ENCODE data around the gene RNF5. TPM values are rescaled to one million over a fixed set of nuclear protein-coding genes. Genes with fewer than 3 reads are reported as not detected.

Gene RNF5
- total RNA-seq, 1 donor from 2014 or later: 57.9 TPM

- Histone ChIP-seq H3K9me3 (ENCODE audit: control insufficient read depth in 3 of 3, low read length in 3 of 3) (no peaks in the 10 kb centered on the region), H3K9ac (ENCODE audit: low read depth in 1 of 3, low read length in 3 of 3) (no peak overlapping the region), H3K27me3 (ENCODE audit: control insufficient read depth in 3 of 3, insufficient read depth in 3 of 3, low read length in 3 of 3) (no peaks in the 10 kb centered on the region), H3K4me3 (ENCODE audit: low read length in 3 of 3) (no peak overlapping the region), H3K27ac (ENCODE audit: low read depth, low read length) (no peak overlapping the region), H3K4me1 (ENCODE audit: control insufficient read depth in 3 of 3, insufficient read depth in 3 of 3, low read length in 3 of 3) (peaks cover 0 to 5% (median 0%) of the 10 kb centered on the region in 3 donors), H3K36me3 (ENCODE audit: control insufficient read depth in 3 of 3, insufficient read depth in 3 of 3, low read length in 3 of 3) (peaks cover 43 to 68% (median 45%) of the 10 kb centered on the region in 3 donors)
Measured at GRCh38 chr6:32166411-32167061, 11.7 kb upstream of the RNF5 start.

- peaks cover 0 to 5% (median 0%) of the 10 kb centered on the region in 3 donors for H3K4me1 ChIP-seq (ENCODE audit: control insufficient read depth in 3 of 3, insufficient read depth in 3 of 3, low read length in 3 of 3)
- H3K36me3 ChIP-seq (ENCODE audit: control insufficient read depth in 3 of 3, insufficient read depth in 3 of 3, low read length in 3 of 3): peaks cover 43 to 68% (median 44%) of the 10 kb centered on the region in 3 donors
- H3K27ac ChIP-seq (ENCODE audit: low read depth, low read length): no peak overlapping the region
Measured at GRCh38 chr6:32167154-32167760, 10.9 kb upstream of the RNF5 start.

GRCh38 chr6:32167761-32168262 is 10.4 kb upstream of the RNF5 start:
- Histone ChIP-seq H3K36me3 (ENCODE audit: control insufficient read depth in 3 of 3, insufficient read depth in 3 of 3, low read length in 3 of 3) (peaks cover 40 to 62% (median 43%) of the 10 kb centered on the region in 3 donors), H3K9ac (ENCODE audit: low read depth in 1 of 3, low read length in 3 of 3) (no peak overlapping the region), H3K27ac (ENCODE audit: low read depth, low read length) (no peak overlapping the region), H3K4me3 (ENCODE audit: low read length in 3 of 3) (no peak overlapping the region), H3K4me1 (ENCODE audit: control insufficient read depth in 3 of 3, insufficient read depth in 3 of 3, low read length in 3 of 3) (peaks cover 0 to under 1% (median 0%) of the 10 kb centered on the region in 3 donors), H3K27me3 (ENCODE audit: control insufficient read depth in 3 of 3, insufficient read depth in 3 of 3, low read length in 3 of 3) (no peaks in the 10 kb centered on the region), H3K9me3 (ENCODE audit: control insufficient read depth in 3 of 3, low read length in 3 of 3) (no peaks in the 10 kb centered on the region)

More at GRCh38 chr6:32167154-32167760, 10.9 kb upstream of the RNF5 start:
- no peak overlapping the region for H3K9ac ChIP-seq (ENCODE audit: low read depth in 1 of 3, low read length in 3 of 3)
- H3K27me3 ChIP-seq (ENCODE audit: control insufficient read depth in 3 of 3, insufficient read depth in 3 of 3, low read length in 3 of 3): no peaks in the 10 kb centered on the region
- H3K4me3 ChIP-seq (ENCODE audit: low read length in 3 of 3): no peak overlapping the region
- H3K9me3 ChIP-seq (ENCODE audit: control insufficient read depth in 3 of 3, low read length in 3 of 3): no peaks in the 10 kb centered on the region

- no peak overlapping the region for H3K27ac ChIP-seq (ENCODE audit: low read depth, low read length)
- H3K27me3 ChIP-seq (ENCODE audit: control insufficient read depth in 3 of 3, insufficient read depth in 3 of 3, low read length in 3 of 3): no peaks in the 10 kb centered on the region
- peaks cover 36 to 58% (median 43%) of the 10 kb centered on the region in 3 donors for H3K36me3 ChIP-seq (ENCODE audit: control insufficient read depth in 3 of 3, insufficient read depth in 3 of 3, low read length in 3 of 3)
- peaks cover 0 to 6% (median 0%) of the 10 kb centered on the region in 3 donors for H3K4me1 ChIP-seq (ENCODE audit: control insufficient read depth in 3 of 3, insufficient read depth in 3 of 3, low read length in 3 of 3)
- H3K9me3 ChIP-seq (ENCODE audit: control insufficient read depth in 3 of 3, low read length in 3 of 3): no peaks in the 10 kb centered on the region
- no peak overlapping the region for H3K4me3 ChIP-seq (ENCODE audit: low read length in 3 of 3)
- H3K9ac ChIP-seq (ENCODE audit: low read depth in 1 of 3, low read length in 3 of 3): no peak overlapping the region
Measured at GRCh38 chr6:32168350-32168749, 9.9 kb upstream of the RNF5 start.

- no peak overlapping the region for H3K9ac ChIP-seq (ENCODE audit: low read depth in 1 of 3, low read length in 3 of 3)
- H3K27me3 ChIP-seq (ENCODE audit: control insufficient read depth in 3 of 3, insufficient read depth in 3 of 3, low read length in 3 of 3): no peaks in the 10 kb centered on the region
- no peak overlapping the region for H3K4me3 ChIP-seq (ENCODE audit: low read length in 3 of 3)
- no peaks in the 10 kb centered on the region for H3K9me3 ChIP-seq (ENCODE audit: control insufficient read depth in 3 of 3, low read length in 3 of 3)
- peaks cover 36 to 57% (median 43%) of the 10 kb centered on the region in 3 donors for H3K36me3 ChIP-seq (ENCODE audit: control insufficient read depth in 3 of 3, insufficient read depth in 3 of 3, low read length in 3 of 3)
- H3K27ac ChIP-seq (ENCODE audit: low read depth, low read length): no peak overlapping the region
- H3K4me1 ChIP-seq (ENCODE audit: control insufficient read depth in 3 of 3, insufficient read depth in 3 of 3, low read length in 3 of 3): peaks cover 0 to 7% (median 0%) of the 10 kb centered on the region in 3 donors
Measured at GRCh38 chr6:32168807-32169591, 9.2 kb upstream of the RNF5 start.

GRCh38 chr6:32170294-32170693 is 7.9 kb upstream of the RNF5 start:
- Histone ChIP-seq H3K36me3 (ENCODE audit: control insufficient read depth in 3 of 3, insufficient read depth in 3 of 3, low read length in 3 of 3) (peaks cover 36 to 55% (median 43%) of the 10 kb centered on the region in 3 donors), H3K27me3 (ENCODE audit: control insufficient read depth in 3 of 3, insufficient read depth in 3 of 3, low read length in 3 of 3) (no peaks in the 10 kb centered on the region), H3K27ac (ENCODE audit: low read depth, low read length) (no peak overlapping the region), H3K4me3 (ENCODE audit: low read length in 3 of 3) (no peak overlapping the region), H3K9ac (ENCODE audit: low read depth in 1 of 3, low read length in 3 of 3) (no peak overlapping the region), H3K9me3 (ENCODE audit: control insufficient read depth in 3 of 3, low read length in 3 of 3) (no peaks in the 10 kb centered on the region), H3K4me1 (ENCODE audit: control insufficient read depth in 3 of 3, insufficient read depth in 3 of 3, low read length in 3 of 3) (peaks cover 7 to 20% (median 9%) of the 10 kb centered on the region in 3 donors)

- Histone ChIP-seq H3K4me1 (ENCODE audit: control insufficient read depth in 3 of 3, insufficient read depth in 3 of 3, low read length in 3 of 3) (peaks cover 11 to 27% (median 14%) of the 10 kb centered on the region in 3 donors), H3K36me3 (ENCODE audit: control insufficient read depth in 3 of 3, insufficient read depth in 3 of 3, low read length in 3 of 3) (peaks cover 35 to 47% (median 42%) of the 10 kb centered on the region in 3 donors), H3K27ac (ENCODE audit: low read depth, low read length) (no peak overlapping the region), H3K27me3 (ENCODE audit: control insufficient read depth in 3 of 3, insufficient read depth in 3 of 3, low read length in 3 of 3) (no peaks in the 10 kb centered on the region), H3K9ac (ENCODE audit: low read depth in 1 of 3, low read length in 3 of 3) (peak overlapping the region in 1 of 3 donors; percentile 25), H3K4me3 (ENCODE audit: low read length in 3 of 3) (no peak overlapping the region), H3K9me3 (ENCODE audit: control insufficient read depth in 3 of 3, low read length in 3 of 3) (no peaks in the 10 kb centered on the region)
Measured at GRCh38 chr6:32171234-32171633, 7.0 kb upstream of the RNF5 start.

GRCh38 chr6:32173051-32173727 is 5.0 kb upstream of the RNF5 start:
- Histone ChIP-seq H3K36me3 (ENCODE audit: control insufficient read depth in 3 of 3, insufficient read depth in 3 of 3, low read length in 3 of 3) (peaks cover 23 to 30% (median 29%) of the 10 kb centered on the region in 3 donors), H3K27me3 (ENCODE audit: control insufficient read depth in 3 of 3, insufficient read depth in 3 of 3, low read length in 3 of 3) (no peaks in the 10 kb centered on the region), H3K27ac (ENCODE audit: low read depth, low read length) (no peak overlapping the region), H3K9ac (ENCODE audit: low read depth in 1 of 3, low read length in 3 of 3) (no peak overlapping the region), H3K4me1 (ENCODE audit: control insufficient read depth in 3 of 3, insufficient read depth in 3 of 3, low read length in 3 of 3) (peaks cover 26 to 42% (median 27%) of the 10 kb centered on the region in 3 donors), H3K9me3 (ENCODE audit: control insufficient read depth in 3 of 3, low read length in 3 of 3) (no peaks in the 10 kb centered on the region), H3K4me3 (ENCODE audit: low read length in 3 of 3) (no peak overlapping the region)

GRCh38 chr6:32174416-32174815 is 3.8 kb upstream of the RNF5 start:
- Histone ChIP-seq H3K27ac (ENCODE audit: low read depth, low read length) (no peak overlapping the region), H3K36me3 (ENCODE audit: control insufficient read depth in 3 of 3, insufficient read depth in 3 of 3, low read length in 3 of 3) (peaks cover 16 to 19% (median 18%) of the 10 kb centered on the region in 3 donors), H3K4me1 (ENCODE audit: control insufficient read depth in 3 of 3, insufficient read depth in 3 of 3, low read length in 3 of 3) (peaks cover 34 to 50% (median 35%) of the 10 kb centered on the region in 3 donors), H3K27me3 (ENCODE audit: control insufficient read depth in 3 of 3, insufficient read depth in 3 of 3, low read length in 3 of 3) (no peaks in the 10 kb centered on the region), H3K9ac (ENCODE audit: low read depth in 1 of 3, low read length in 3 of 3) (no peak overlapping the region), H3K9me3 (ENCODE audit: control insufficient read depth in 3 of 3, low read length in 3 of 3) (no peaks in the 10 kb centered on the region), H3K4me3 (ENCODE audit: low read length in 3 of 3) (no peak overlapping the region)

Measured in skeletal muscle tissue (tissue), 4 donors.